ENCODE measurements around the gene CCDC86.
"Not testable (repeated sequence)": the region's sequence is repeated elsewhere in the genome, so short reads cannot be mapped to it uniquely, and the experiment has no call there.

CCDC86 gene
- long read RNA-seq, donor 1, partial matches to known transcripts: 0 of 3 reads
- long read RNA-seq, donor 1, other reads (novel, unspliced or antisense): 0 of 3 reads
- long read RNA-seq, donor 2, partial matches to known transcripts: 0 of 1 reads
- long read RNA-seq, donor 2, other reads (novel, unspliced or antisense): 0 of 1 reads
- long read RNA-seq, donor 3, transcript CCDC86-201 (4 exons, 1,893 nt): major isoform, 5 of 5 reads
- long read RNA-seq, donor 3, partial matches to known transcripts: 0 of 5 reads
- long read RNA-seq, donor 3, other reads (novel, unspliced or antisense): 0 of 5 reads
- long read RNA-seq, donor 4, transcript CCDC86-201 (4 exons, 1,893 nt): major isoform, 7 of 7 reads
- long read RNA-seq, donor 4, partial matches to known transcripts: 0 of 7 reads
- long read RNA-seq, donor 4, other reads (novel, unspliced or antisense): 0 of 7 reads
- long read RNA-seq, donor 5, transcript CCDC86-201 (4 exons, 1,893 nt): major isoform, 6 of 7 reads
- long read RNA-seq, donor 5, partial matches to known transcripts: 0 of 7 reads
- long read RNA-seq, donor 5, other reads (novel, unspliced or antisense): 0 of 7 reads
- long read RNA-seq, donor 6, transcript CCDC86-201 (4 exons, 1,893 nt): major isoform, 10 of 10 reads
- long read RNA-seq, donor 6, partial matches to known transcripts: 0 of 10 reads
- long read RNA-seq, donor 6, other reads (novel, unspliced or antisense): 0 of 10 reads
- long read RNA-seq, donor 7, transcript CCDC86-201 (4 exons, 1,893 nt): major isoform, 21 of 22 reads
- long read RNA-seq, donor 7, partial matches to known transcripts: 0 of 22 reads
- long read RNA-seq, donor 7, other reads (novel, unspliced or antisense): 0 of 22 reads
- long read RNA-seq, donor 8, transcript CCDC86-201 (4 exons, 1,893 nt): major isoform, 6 of 6 reads
- long read RNA-seq, donor 8, partial matches to known transcripts: 0 of 6 reads
- long read RNA-seq, donor 8, other reads (novel, unspliced or antisense): 0 of 6 reads

DNA sequence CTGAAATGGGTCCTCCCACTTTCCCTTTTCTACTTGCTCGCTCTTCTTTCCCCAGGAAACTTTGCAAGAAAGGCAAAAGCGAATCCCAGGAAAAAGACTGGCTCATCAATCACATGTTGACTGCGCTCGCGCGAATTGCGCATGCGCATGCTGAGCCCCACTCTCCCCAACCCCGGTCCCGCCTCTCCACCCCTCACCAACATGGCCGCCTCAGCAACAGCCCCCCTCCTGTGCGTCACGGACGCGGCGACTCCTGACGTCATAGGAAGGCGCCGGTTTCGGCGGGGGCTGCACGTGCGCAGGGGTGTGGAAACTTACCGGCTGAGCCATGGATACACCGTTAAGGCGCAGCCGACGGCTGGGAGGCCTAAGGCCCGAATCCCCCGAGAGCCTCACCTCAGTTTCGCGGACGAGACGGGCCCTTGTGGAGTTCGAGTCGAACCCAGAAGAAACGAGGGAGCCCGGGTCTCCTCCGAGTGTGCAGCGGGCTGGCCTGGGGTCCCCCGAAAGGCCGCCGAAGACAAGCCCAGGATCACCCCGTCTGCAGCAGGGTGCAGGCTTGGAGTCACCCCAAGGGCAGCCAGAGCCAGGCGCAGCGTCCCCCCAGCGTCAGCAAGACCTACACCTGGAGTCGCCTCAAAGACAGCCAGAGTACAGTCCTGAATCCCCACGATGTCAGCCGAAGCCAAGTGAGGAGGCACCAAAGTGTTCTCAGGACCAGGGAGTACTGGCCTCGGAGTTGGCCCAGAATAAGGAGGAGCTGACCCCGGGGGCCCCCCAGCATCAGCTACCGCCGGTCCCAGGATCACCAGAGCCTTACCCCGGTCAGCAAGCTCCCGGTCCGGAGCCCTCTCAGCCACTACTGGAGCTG is at the start of gene CCDC86:
Gene CCDC86, plus strand, starts transcription at position 317 of the 871 bp plus-strand sequence. Its CDS starts 12 bp downstream, at position 329.
- DNase-seq: peak; percentile 90

GRCh38 chr11:60792521-60792920 is 49.4 kb upstream of the CCDC86 start:
- no peak for DNase-seq

GRCh38 chr11:60795291-60795690 is 46.6 kb upstream of the CCDC86 start:
- DNase-seq: no peak

DNA sequence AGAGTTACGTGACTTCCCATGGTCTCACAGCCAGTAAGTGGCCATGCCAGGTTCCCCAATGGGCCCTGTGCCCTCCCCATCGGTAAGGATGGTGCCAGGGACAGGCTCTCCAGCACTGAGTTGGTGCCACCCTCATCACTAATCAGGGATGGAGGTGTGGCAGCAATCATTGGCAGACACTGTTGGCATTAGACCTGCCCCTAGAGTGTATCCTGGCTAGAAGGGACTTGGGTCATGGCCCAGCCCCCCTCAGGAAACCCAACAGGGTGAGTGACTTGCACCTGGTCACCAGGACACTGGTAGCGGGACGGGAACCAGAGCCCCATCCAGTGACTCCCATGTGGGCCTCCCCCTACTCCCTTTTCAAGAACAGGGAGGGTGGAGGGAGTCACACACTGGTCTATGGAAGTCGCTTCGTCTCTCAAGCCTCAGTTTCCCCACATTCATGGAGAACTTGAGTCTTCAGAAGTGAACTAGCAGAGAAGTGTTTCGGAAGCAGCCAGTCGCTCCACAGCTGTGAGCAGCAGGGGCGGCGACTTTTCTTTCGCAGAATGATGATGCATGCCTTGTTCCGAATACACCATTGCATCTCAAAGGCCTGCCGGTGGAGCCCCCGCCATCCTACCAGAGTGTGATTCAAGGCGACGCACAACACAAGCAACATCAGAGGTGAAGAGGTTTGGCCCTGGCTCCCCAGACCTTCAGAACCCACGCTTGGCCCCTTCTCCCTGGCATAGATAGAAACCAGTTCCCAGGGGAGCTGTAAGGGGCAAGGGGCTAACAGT is 43.9 kb upstream of the CCDC86 start:
- no peak for DNase-seq

DNA sequence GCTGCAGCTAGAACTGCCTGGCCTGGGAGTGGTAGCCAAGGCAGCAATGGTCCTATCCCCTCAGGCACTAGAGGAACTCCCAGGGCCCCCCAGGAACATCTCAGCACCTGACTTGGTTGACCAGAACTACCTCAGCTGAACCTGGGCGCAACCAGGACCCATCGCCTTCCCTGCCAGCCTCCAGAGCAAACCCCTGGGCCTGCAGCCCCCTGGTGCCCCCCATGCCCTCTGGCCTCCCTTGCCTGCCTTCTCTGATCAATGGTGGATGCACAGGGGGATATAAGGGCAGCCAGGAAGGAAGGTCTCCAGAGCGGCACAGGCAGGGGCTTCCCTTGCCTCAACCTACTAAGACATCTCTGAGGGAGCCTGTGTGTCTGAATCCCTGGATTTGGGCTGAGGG is 43.3 kb upstream of the CCDC86 start:
- no peak for DNase-seq

- DNase-seq: no peak
These were observed 40.7 kb upstream of the CCDC86 start for GRCh38 chr11:60801194-60801593.

GRCh38 chr11:60803273-60803936 is 38.5 kb upstream of the CCDC86 start:
- DNase-seq: no peak

DNA sequence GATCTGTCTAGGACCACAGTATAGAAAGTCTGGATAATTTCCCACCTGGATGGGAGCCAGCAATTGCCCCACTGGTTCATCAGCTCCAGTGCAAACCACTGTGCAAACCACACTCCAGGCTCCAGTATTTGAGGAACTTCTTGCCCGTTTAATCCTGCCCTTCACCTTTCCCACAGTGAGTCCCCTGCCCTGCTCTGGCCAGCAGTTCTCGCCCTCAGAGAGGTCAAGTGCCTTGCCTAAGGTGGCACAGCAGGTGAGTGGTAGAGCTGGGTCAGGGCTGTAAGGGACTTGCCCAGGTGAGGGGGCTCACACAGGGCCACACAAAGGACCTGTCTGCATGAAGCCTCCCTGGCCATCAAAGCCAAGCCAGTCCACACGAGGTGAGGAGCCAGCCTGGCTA is 32.7 kb upstream of the CCDC86 start:
- no peak for DNase-seq

DNA sequence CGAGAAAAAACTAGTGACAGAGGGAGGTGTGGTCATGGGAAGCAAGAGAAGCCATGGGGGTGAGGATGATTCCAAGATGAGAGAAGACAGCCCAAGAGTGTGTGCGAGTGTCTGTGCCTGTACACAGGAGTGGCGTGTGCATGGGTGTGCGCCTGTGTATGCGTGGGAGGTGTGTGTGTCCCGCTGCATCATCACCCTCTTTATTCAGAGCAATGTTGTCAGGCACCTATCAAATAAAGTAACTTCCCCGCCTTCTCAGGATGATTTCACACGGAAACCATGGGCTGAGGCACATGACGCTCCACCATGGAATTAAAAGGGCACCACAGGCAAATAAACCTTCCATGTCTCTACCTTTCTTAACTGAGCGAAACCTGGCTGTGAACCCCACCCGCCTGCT is 32.2 kb upstream of the CCDC86 start:
- DNase-seq: no peak

DNA sequence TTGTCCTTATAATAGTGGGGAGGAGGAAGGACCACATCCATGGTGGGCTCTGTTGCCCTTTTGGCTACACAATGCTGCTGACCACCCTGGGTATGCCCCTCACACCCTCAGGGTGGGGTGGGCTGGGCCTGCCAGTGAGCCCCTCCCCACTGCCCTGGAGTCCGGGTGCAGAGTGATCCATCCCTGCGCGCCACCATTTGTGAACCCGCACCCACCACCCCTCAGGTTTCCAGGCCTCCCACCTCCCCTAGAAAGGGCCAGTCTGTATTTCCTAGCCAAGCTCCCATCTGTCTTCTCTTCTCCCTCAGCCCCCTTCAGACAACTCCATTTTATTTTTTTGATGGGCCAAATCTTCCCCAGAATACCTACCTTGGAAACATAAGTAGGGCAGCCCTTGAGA is 31.8 kb upstream of the CCDC86 start:
- DNase-seq: no peak

GRCh38 chr11:60810569-60810968 is 31.3 kb upstream of the CCDC86 start:
- no peak for DNase-seq

- DNase-seq: no peak
These were observed 28.6 kb upstream of the CCDC86 start for GRCh38 chr11:60813324-60813723.

- DNase-seq: no peak
These were observed 27.8 kb upstream of the CCDC86 start for GRCh38 chr11:60814112-60814511.

DNA sequence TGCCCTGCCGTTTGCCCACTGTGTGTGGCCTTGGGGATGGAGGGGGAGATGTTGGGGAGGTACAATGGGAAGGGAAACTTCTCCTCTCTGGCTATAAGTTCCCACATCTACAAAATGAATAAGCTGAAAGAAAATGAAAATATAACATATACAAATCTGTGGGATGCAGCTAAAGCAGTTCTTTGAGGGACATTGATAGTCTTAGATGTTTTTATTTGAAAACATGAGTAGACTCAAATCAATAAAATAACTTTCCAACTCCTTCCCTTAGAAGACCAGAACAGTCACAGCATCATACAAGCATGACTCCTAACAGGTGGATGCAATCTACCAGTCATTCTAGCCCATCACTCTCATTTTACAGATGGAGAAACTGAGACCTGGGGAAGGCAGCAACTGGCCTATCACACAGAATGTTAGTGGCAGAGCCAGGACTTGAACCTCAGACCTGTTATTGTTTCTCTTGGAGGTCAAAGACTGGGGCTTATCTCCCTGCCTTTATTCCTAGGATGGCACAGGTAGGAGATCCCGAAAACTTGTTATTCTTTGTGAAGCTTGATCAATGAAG is 25.2 kb upstream of the CCDC86 start:
- DNase-seq: no peak

DNA sequence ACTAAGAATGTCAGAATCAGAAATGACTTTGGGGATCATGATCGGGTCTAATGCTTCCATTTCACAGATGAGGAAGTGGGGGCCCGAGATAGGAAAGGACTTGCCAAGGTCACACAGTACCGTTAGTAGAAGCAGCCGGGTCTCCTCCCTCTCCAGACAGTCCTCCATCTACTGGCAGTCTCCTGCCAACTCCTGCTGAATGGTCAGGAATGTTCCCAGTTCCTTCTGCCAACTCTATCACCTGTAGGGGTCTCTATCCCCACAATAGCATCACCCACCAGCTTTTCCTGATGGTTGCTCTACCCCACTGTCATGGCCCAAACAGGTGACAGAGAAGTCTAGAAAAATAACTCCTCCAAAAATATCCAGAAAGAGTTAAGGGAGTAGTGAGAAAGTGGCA is 23.9 kb upstream of the CCDC86 start:
- no peak for DNase-seq

GRCh38 chr11:60821827-60822599 is 19.9 kb upstream of the CCDC86 start:
- no peak for DNase-seq

DNA sequence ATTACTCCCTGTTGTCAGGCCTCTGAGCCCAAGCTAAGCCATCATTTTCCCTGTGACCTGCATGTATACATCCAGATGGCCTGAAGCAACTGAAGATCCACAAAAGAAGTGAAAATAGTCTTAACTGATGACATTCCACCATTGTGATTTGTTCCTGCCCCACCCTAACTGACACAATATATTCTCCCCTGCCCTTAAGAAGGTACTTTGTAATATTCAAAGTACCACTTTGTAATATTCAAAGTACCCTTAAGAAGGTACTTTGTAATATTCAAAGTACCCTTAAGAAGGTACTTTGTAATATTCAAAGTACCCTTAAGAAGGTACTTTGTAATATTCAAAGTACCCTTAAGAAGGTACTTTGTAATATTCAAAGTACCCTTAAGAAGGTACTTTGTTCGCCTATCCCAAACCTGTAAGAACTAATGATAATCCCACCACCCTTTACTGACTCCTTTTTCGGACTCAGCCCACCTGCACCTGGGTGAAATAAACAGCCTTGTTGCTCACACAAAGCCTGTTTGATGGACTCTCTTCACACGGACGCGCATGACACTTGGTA is 18.1 kb upstream of the CCDC86 start:
- not testable (repeated sequence) for DNase-seq

DNA sequence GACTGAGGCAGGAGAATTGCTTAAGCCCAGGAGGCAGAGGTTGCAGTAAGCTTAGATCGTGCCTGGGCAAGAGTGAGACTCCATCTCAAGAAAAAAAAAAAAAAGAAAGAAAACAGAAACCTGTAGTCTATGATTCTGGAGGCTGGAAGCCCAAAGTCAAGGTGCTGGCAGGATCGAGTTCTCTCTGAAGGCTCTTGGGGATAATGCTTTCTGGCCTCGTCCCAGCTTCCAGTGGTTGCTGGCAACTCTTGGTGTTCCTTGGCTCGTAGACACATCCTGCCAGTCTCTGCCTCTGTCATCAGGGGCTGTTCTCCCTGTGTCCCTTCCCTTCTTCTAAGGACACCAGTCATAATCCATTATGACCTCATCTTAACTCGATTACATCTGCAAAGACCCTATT is 16.8 kb upstream of the CCDC86 start:
- DNase-seq: no peak

- no peak for DNase-seq
These were observed 16.1 kb upstream of the CCDC86 start for GRCh38 chr11:60825790-60826189.

Data from right kidney (tissue), 9 donors.